HepG2 (cell line): ENCODE measurements around the gene FZD7. TPM values are rescaled to one million over a fixed set of nuclear protein-coding genes. Genes with fewer than 3 reads are reported as not detected.

Experiments
- ATAC-seq: fragments of 200-7000 bp; cut with Tn5 transposase; 3 replicates; pipeline ENCODE4 v1.9.1; 2020; ENCODE audit warnings: mild to moderate bottlenecking, moderate library complexity
- BruUV-seq: library from RNA; stranded (reverse); fragments of 400-500 nt; replicated peaks from 2 replicates; lab custom pipeline; 2021; lab: Mats Ljungman, UMichigan
- CTCF ChIA-PET: fragments of 300-600 bp; formaldehyde crosslinking; extraction: SDS; loops from one replicate; lab custom pipeline; 2021; ENCODE audit warnings: low total read pairs, inconsistent platforms, low intra/inter-chr PET ratio; lab: Yijun Ruan, JAX
- POLR2A ChIA-PET: fragments of 350-600 bp; sonication (Branson Sonifier 250); formaldehyde crosslinking; loops from one replicate; lab custom pipeline; 2020; ENCODE audit warnings: antibody characterized with exemption, inconsistent platforms; lab: Yijun Ruan, JAX
- DNase-seq: peaks from one replicate; pipeline ENCODE4 v3.0.0-alpha.2; 2015; ENCODE audit warnings: low spot score
- FAIRE-seq: peaks from 3 replicates; lab custom pipeline; 2011; peaks lifted over from hg19 to GRCh38; lab: Jason Lieb, UNC
- H2AFZ ChIP-seq: one replicate; pipeline ENCODE4 v1.6.1; 2011; ENCODE audit warnings: low read length, inconsistent platforms
- H3K27ac ChIP-seq: fragments of 300-600 bp; 3 replicates; pipeline ENCODE4 v1.8.0; 2011; ENCODE audit warnings: mixed run types, mild to moderate bottlenecking, mixed read lengths, low read length, inconsistent platforms; ENCODE audit not compliant: insufficient read depth; ENCODE audit errors: extremely low read length
- H3K27me3 ChIP-seq, 2 experiments: fragments of 200-600 bp in 1 of 2; 2 replicates in 1 of 2; 3 replicates in 1 of 2; pipeline versions ENCODE4 v1.6.0 to v1.8.0; 2011; ENCODE audit warnings: low read length in 2 of 2, mild to moderate bottlenecking in 2 of 2, moderate library complexity in 2 of 2, inconsistent platforms in 1 of 2; ENCODE audit not compliant: insufficient read depth in 2 of 2, control insufficient read depth in 1 of 2
- H3K36me3 ChIP-seq, 2 experiments: fragments of 200-600 bp in 1 of 2; replicated peaks in 1 of 2; 2 replicates in 1 of 2; 3 replicates in 1 of 2; pipeline versions ENCODE4 v1.5.1 to v1.8.0; 2011; ENCODE audit warnings: low read length in 2 of 2, inconsistent platforms in 1 of 2; ENCODE audit not compliant: insufficient read depth in 2 of 2, control insufficient read depth in 1 of 2
- H3K4me1 ChIP-seq: 2 replicates; pipeline ENCODE4 v1.5.1; 2012; ENCODE audit warnings: low read length, inconsistent platforms; ENCODE audit not compliant: insufficient read depth
- H3K4me2 ChIP-seq: 2 replicates; pipeline ENCODE4 v1.6.0; 2011; ENCODE audit warnings: low read depth, low read length, inconsistent platforms
- H3K4me3 ChIP-seq, 3 experiments: fragments of 200-600 bp in 1 of 3; sonication (generic), shearing (Covaris generic) in 1 of 3; replicated peaks in 1 of 3; 2 replicates each; pipeline ENCODE4 v1.5.1; 2011 to 2016; ENCODE audit warnings: low read length in 3 of 3, inconsistent platforms in 2 of 3, low read depth in 2 of 3, mild to moderate bottlenecking in 2 of 3, control low read depth in 1 of 3, mixed read lengths in 1 of 3; ENCODE audit not compliant: insufficient read depth in 1 of 3
- H3K79me2 ChIP-seq: one replicate; pipeline ENCODE4 v1.6.1; 2011; ENCODE audit warnings: low read length, inconsistent platforms; ENCODE audit not compliant: insufficient read depth
- H3K9ac ChIP-seq: 2 replicates; pipeline ENCODE4 v1.6.0; 2011; ENCODE audit warnings: mild to moderate bottlenecking, low read depth, low read length, inconsistent platforms; ENCODE audit not compliant: insufficient read depth
- H3K9me3 ChIP-seq: 2 replicates; pipeline ENCODE4 v1.5.1; 2012; ENCODE audit warnings: mild to moderate bottlenecking, low read length
- H4K20me1 ChIP-seq: 2 replicates; pipeline ENCODE4 v1.6.0; 2011; ENCODE audit warnings: inconsistent platforms, mild to moderate bottlenecking, low read length, moderate library complexity; ENCODE audit not compliant: insufficient read depth
- KDM4B ChIP-seq: sonication (generic); formaldehyde crosslinking; IDR thresholded peaks from 2 replicates; pipeline ENCODE4 v1.4.0; 2020; ENCODE audit warnings: missing genetic modification reagents
- MXD1 ChIP-seq: sonication (generic); formaldehyde crosslinking; IDR thresholded peaks from 2 replicates; pipeline ENCODE4 v1.4.0; 2020; ENCODE audit warnings: mild to moderate bottlenecking, missing genetic modification reagents
- STAG1 ChIP-seq: sonication (generic); formaldehyde crosslinking; IDR thresholded peaks from 2 replicates; pipeline ENCODE4 v1.4.0; 2020; ENCODE audit warnings: missing genetic modification reagents
- ZFP36L2 ChIP-seq: sonication (generic); formaldehyde crosslinking; IDR thresholded peaks from 2 replicates; pipeline ENCODE4 v1.4.0; 2020; ENCODE audit warnings: missing genetic modification reagents
- ZNF251 ChIP-seq: sonication (generic); formaldehyde crosslinking; IDR thresholded peaks from 2 replicates; pipeline ENCODE4 v1.9.0; 2021; ENCODE audit warnings: mild to moderate bottlenecking, missing genetic modification reagents
- ZNF7 ChIP-seq: IDR thresholded peaks from 2 replicates; pipeline ENCODE4 v1.6.1; 2016; ENCODE audit warnings: missing biosample characterization, missing genetic modification reagents
- ZNF883 ChIP-seq: sonication (generic); formaldehyde crosslinking; IDR thresholded peaks from 2 replicates; pipeline ENCODE4 v1.5.1; 2020; ENCODE audit warnings: mild to moderate bottlenecking, missing genetic modification reagents; ENCODE audit errors: not compliant biosample characterization
- WGBS: methylation state at CpG from one replicate; pipeline ENCODE4 v1.1.6; 2017; ENCODE audit warnings: low lambda C conversion rate; 5-methylcytosine and 5-hydroxymethylcytosine counted together
- in situ Hi-C: cut with HindIII; loops from 2 replicates; pipeline ENCODE4 v1.10.0; 2017; ENCODE audit warnings: low pct_unique_long_range_greater_than_20kb; ENCODE audit not compliant: extremely low pct_ligation_motif_present
- intact Hi-C: fragments of 100-400 bp; cut with micrococcal nuclease; formaldehyde crosslinking; loops from one replicate; pipeline ENCODE4 v1.10.0; 2022; ENCODE audit not compliant: unreplicated experiment
- polyA plus RNA-seq, 8 experiments: library from polyadenylated mRNA; depleted of rRNA in 3 of 8; stranded (reverse) in 7 of 8; unstranded in 1 of 8; fragments of >200 nt; fragmentation: Illumina TruSeq in 4 of 8; extraction: Trizol in 4 of 8; gene quantifications; 2 replicates each; pipeline versions ENCODE4 v1.2.1 to v1.2.3, GENCODE V29; 2011 to 2016; ENCODE audit warnings: low read depth in 4 of 8, missing spikeins in 1 of 8, mixed read lengths in 1 of 8; ENCODE audit not compliant: insufficient read depth in 1 of 8
- total RNA-seq, 5 experiments: library from RNA; depleted of rRNA; stranded (reverse); fragments of >200 nt; fragmentation: Illumina TruSeq; extraction: Trizol; gene quantifications; 2 replicates each; pipeline ENCODE4 v1.2.3, GENCODE V29; 2016; ENCODE audit warnings: low read depth in 1 of 5
- TF ChIP-seq, protein P1 (sequence below): fragments of 450-650 bp; IDR thresholded peaks from 2 replicates; pipeline ENCODE4 v1.6.1; 2017; ENCODE audit warnings: mild to moderate bottlenecking

Gene FZD7
- total and polyA plus RNA-seq, 2 of the 13 experiments (the other 11 are each of a cell fraction or from before 2014, with no cell fraction given), result 0.13 to 0.38 TPM

DNA sequence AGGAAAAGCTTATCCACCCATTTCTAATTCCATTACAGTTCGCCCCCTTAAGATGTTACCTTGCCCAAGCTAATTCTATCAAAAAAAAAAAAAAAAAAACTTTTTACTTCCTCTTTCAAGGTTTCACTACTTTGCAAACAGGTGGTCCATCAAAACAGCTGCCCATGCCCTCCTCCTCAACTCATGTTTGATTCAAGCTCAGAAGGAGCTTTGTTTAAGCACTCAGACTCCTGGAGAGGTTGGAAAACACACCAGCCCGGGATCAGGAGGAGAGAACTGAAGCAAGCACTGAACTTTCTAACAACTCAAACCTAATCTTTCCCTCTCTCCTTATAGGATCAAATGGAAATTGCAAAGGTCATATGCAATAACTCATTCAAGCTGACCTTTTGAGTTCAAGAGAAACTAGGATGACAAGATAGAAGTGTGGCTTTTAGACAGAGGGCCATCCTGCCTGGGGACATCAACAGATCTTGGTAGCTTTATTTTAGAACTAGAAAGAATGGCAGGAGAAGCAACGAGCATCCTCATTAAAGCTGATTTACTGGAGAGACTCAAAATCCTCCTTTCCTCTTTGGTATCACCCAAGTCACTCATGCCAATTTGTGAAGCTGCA, 28.3 kb upstream of the FZD7 start:
- POLR2A ChIA-PET, result no interaction called here
- TF ChIP-seq ZNF251 (no peak), ZFP36L2 (CRISPR knock-in tag) (no peak), MXD1 (CRISPR knock-in tag) (no peak), ZNF7 (CRISPR knock-in tag) (no peak), STAG1 (no peak), ZNF883 (CRISPR knock-in tag) (no peak), KDM4B (no peak)
- TF ChIP-seq, protein P1, sequence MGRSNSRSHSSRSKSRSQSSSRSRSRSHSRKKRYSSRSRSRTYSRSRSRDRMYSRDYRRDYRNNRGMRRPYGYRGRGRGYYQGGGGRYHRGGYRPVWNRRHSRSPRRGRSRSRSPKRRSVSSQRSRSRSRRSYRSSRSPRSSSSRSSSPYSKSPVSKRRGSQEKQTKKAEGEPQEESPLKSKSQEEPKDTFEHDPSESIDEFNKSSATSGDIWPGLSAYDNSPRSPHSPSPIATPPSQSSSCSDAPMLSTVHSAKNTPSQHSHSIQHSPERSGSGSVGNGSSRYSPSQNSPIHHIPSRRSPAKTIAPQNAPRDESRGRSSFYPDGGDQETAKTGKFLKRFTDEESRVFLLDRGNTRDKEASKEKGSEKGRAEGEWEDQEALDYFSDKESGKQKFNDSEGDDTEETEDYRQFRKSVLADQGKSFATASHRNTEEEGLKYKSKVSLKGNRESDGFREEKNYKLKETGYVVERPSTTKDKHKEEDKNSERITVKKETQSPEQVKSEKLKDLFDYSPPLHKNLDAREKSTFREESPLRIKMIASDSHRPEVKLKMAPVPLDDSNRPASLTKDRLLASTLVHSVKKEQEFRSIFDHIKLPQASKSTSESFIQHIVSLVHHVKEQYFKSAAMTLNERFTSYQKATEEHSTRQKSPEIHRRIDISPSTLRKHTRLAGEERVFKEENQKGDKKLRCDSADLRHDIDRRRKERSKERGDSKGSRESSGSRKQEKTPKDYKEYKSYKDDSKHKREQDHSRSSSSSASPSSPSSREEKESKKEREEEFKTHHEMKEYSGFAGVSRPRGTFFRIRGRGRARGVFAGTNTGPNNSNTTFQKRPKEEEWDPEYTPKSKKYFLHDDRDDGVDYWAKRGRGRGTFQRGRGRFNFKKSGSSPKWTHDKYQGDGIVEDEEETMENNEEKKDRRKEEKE, result no peak
- Histone ChIP-seq H3K27ac (no peak overlapping the region), H3K9me3 (no peaks in the 10 kb centered on the region), H3K27me3 (peaks cover 0 to 12% of the 10 kb centered on the region in 2 experiments; a peak in 3 of 5 replicates), H2AFZ (no peak overlapping the region), H3K36me3 (no peaks in the 10 kb centered on the region), H3K4me2 (no peak overlapping the region), H3K9ac (no peak overlapping the region), H3K4me3 (no peak overlapping the region), H4K20me1 (no peaks in the 10 kb centered on the region), H3K79me2 (no peaks in the 10 kb centered on the region), H3K4me1 (no peaks in the 10 kb centered on the region)
- BruUV-seq, result no TSS peak
- intact Hi-C loops (no loop called here), in situ Hi-C loops (no loop called here)
- CTCF ChIA-PET, result no interaction called here
- FAIRE-seq, result no peak
- 15% methylated on average over 3 of the region's 3 CpGs for WGBS
- ATAC-seq, result no peak
- no peak for DNase-seq
